GM12875 (cell line): Measurements from ENCODE around the gene NFYC.

ENCODE experiments used
- H3K4me3 ChIP-seq: one replicate; pipeline ENCODE4 v1.5.1; 2011; ENCODE audit warnings: low read depth, low read length, control low read depth
- CTCF ChIP-seq: IDR thresholded peaks from 2 replicates; pipeline ENCODE4 v1.5.1; 2011; ENCODE audit warnings: low read depth, mild to moderate bottlenecking, control low read depth, inconsistent platforms, low read length, moderate library complexity, borderline replicate concordance; ENCODE audit not compliant: insufficient read depth

Gene NFYC

GRCh38 chr1:40711465-40712404, 20.2 kb downstream of the NFYC start:
- H3K4me3 ChIP-seq = peak overlapping the region; percentile 21
- TF ChIP-seq CTCF = no peak

GRCh38 chr1:40712405-40712944, 21.0 kb downstream of the NFYC start:
- TF ChIP-seq CTCF = no peak
- H3K4me3 ChIP-seq = peak overlapping the region; percentile 16

GRCh38 chr1:40712997-40713396, 21.5 kb downstream of the NFYC start:
- no peak overlapping the region for H3K4me3 ChIP-seq
- TF ChIP-seq CTCF = no peak

GRCh38 chr1:40715491-40716059, 24.1 kb downstream of the NFYC start:
- no peak overlapping the region for H3K4me3 ChIP-seq
- no peak for TF ChIP-seq CTCF

- no peak for TF ChIP-seq CTCF
- H3K4me3 ChIP-seq = no peak overlapping the region
Measured at GRCh38 chr1:40717065-40717464, 25.6 kb downstream of the NFYC start.

GRCh38 chr1:40717955-40718354, 26.5 kb downstream of the NFYC start:
- H3K4me3 ChIP-seq = no peak overlapping the region
- TF ChIP-seq CTCF = no peak

- H3K4me3 ChIP-seq = no peak overlapping the region
- TF ChIP-seq CTCF = no peak
Measured at GRCh38 chr1:40720493-40720892, 29.0 kb downstream of the NFYC start.
